Cerebellar cortex (tissue), 1 donor: Measurements from ENCODE around the gene LMAN2.
"Not testable (repeated sequence)": the region's sequence is repeated elsewhere in the genome, so short reads cannot be mapped to it uniquely, and the experiment has no call there.

ENCODE experiments used
- DNase-seq: peaks from one replicate; pipeline ENCODE4 v3.0.0-alpha.2; 2015; ENCODE audit warnings: low spot score

LMAN2 gene

DNA sequence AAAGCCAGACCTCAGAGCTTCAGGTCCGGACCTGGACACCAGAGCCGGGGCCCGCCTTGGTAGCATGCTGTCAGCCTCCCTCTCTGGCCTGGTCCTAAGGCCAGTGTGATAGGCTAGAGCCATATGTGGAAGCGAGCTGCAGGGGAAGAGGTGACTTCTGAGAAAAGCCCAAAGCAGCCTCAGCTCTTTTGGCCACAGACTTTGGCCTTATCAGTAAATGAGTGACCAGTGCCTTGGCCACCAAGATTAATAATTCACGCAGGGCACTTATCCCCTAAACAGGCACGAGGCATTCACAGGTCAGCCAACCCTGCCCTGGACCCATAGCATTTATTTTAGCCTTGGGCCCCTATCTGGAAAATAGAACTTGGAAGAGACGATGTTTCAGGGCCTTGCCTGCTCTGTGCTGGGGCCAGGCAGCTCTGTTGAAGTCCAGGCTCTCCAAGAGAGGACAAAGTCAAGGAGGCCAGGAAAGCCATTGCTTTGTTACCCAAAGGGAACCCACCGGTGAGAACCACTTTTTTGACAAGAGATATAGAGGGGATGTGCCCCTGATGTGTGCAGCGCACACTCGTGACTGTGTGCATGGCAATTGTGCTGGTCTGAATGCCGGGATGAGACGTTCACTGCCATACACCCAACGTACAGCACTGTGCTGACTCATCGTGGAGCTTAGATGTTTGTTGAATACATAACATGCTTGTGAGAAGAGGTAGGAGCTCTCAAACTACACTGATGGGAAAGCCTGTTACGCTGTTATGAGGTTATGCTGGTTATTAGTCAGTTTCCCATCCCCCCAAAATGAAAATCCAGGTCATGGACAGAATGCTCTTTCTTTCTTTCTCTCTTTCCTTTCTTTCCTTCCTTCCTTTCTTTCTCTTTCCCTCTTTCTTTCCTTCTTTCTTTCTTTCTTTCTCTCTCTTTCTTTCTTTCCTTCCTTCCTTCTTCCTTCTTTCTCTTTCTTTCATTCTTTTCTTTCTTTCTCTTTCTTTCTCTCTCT lies 27.7 kb upstream of the LMAN2 start:
- no peak for DNase-seq

DNA sequence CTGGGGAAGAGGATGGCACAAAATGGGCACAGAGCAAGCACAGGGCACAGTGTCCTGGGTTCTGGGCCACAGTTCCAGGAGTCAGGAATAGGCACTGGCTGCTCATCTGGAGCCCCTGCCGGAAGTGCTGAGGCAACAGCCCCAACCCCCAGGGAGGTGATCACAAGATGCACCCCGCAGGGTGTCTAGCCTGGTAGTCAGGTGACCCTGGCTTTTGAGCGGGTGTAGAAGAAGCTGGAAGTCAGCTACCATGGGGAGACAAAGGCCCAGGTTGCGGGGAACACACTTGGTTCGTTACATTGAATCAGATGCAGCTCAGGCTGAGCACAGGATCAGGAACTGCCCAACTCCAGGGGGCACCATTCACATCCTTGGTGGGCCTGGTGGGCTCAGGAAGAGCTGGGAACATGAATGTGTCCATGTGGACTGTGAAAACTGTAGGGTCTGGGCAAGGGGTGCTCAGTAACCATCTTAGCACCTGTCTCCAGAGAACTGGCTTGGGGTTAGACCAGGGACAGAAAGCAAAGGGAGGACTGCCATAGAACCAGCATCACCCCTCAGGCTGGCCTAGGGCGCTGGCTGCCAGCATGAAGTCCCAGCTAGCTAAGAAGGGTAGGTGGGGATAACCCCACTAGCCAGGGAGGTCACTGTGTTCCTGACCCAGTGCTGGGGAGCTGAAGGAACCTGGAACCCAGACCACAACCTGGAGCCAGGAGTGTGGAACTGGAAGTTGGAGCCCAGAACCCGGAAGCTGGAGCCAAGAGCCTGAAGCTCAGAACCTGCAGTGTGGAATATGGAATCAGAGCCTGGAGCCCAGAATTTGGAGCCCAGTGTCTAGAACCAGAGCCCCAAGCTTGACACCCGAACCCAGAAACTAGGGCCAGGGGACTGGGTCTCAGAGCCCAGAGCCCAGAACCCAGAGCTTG lies 26.6 kb upstream of the LMAN2 start:
- no peak for DNase-seq

DNA sequence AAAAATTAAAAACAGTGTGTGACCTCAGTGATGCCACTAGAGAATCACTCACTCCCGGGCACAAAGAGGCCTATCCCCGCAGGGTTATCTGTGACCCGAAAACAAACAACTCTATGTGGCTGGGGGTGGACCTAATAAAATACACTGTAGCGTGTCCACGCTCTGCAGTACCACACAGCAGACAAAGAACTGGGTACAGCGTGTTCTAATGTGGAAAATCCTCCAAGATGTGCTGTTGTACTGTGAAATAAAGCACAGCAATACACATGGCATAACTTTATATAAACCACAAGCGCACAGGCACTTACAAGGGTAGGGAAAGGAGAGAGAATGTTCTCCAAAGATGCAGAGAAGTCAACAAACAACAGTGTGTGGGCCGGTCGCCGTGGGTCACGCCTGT lies 24.6 kb upstream of the LMAN2 start:
- DNase-seq: no peak

DNA sequence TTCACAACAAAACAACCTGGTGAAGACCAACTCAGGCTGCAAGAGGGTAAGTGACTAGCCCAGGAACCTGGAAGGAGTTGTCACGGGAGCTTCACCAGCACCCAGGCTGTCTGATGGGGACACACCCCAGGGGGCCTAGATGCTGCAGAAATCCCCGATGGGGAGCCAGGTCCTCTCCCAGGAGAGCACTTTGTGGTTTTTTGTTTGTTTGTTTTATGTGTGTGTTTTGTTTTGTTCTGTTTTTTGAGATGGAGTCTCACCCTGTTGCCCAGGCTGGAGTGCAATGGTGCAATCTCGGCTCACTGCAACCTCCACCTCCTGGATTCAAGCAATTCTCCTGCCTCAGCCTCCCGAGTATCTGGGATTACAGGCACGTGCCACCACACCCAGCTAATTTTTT lies 24.0 kb upstream of the LMAN2 start:
- DNase-seq: not testable (repeated sequence)

DNA sequence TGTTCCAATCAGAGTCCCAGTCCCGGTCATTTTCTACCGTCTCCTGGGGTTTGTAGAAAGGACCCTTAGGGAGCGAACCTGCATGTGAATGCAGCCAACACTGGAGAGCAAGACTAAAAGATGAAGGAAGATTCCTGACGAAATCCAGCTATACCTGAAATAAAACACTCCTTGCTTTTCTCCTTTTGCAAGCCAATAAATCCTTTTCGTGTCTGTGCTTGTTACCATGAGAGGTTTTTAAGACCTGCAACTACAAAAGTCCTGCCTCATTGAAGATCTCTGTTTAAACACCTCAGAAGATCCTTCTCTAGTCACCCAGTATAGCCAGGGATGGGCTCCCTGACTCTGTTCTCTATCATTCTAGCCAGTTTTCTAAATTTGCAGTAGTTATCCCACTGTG lies 22.7 kb upstream of the LMAN2 start:
- no peak for DNase-seq

DNA sequence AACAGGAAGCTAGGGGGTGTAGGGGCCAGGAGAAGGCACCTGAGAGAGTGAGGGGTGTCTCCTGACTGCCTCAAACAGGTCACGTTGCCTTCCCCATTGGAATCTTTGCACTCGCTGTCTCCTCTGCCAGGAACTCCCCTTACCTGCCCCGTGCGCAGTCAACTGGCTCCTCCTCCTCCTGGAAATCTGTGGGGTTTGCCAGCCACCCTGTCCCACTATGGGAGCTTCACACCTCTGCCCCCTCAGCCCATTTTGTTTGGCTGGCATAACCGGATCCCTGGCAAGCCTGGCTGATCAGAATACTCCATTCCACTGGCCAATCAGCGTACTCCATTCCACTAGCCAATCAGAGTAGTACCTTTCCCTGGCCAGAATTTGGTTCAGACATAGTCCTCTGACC lies 22.3 kb upstream of the LMAN2 start:
- DNase-seq: no peak

DNA sequence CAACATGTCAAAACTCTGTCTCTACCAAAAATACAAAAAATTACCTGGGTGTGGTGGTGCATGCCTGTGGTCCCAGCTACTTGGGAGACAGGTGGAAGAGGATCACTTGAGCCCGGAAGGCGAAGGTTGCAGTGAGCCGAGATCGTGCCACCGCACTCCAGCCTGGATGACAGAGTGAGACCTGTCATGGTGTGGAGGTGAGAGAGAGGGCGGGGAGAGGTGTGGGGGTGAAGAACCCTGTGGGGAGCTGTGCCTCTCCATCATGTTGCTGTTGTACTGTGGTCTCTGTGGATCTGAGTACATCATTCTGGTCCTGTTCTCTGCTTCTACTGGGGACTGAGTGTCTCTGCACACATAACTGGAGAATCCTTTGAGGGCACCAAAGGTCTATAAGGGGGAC lies 21.4 kb upstream of the LMAN2 start:
- DNase-seq: no peak

DNA sequence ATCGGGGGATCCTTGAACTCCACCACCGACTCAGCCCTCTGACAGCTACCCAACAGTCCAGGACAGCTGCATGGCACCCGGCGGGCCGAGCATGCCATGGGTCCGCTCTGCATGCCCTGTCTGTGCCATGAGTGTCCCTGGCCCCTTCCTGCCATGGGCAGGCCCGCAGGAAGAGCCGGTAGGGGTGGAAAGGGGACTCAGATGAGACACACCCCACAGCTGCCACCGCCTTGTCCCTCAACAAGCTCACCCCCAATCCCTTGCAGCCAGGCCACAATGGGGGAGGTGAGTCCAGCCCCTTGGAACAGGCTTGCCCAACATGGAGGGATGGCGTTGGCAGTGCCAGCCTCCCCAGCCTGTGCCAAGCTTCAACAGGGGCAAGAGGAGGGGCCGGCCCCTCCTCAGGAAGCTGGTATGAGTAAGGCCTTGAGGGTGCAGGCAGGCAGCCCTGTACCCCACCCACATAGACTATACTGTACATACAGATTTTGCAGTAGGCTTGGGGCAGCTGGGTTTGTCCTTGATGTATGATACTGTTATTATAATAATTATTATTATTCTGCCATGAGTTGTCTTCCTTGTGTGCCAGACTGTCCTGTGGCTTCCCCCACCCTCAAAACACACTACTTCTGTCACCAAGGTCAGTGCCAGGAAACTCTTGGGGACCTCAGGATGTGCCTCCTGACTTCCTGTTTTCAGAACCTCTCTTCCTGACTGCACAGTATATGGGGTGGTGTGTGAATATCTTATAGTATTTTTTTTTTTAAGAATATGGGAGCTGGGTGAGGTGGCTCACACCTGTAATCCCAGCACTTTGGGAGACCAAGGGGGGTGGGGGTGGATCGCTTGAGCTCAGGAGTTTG lies 20.8 kb upstream of the LMAN2 start:
- no peak for DNase-seq

DNA sequence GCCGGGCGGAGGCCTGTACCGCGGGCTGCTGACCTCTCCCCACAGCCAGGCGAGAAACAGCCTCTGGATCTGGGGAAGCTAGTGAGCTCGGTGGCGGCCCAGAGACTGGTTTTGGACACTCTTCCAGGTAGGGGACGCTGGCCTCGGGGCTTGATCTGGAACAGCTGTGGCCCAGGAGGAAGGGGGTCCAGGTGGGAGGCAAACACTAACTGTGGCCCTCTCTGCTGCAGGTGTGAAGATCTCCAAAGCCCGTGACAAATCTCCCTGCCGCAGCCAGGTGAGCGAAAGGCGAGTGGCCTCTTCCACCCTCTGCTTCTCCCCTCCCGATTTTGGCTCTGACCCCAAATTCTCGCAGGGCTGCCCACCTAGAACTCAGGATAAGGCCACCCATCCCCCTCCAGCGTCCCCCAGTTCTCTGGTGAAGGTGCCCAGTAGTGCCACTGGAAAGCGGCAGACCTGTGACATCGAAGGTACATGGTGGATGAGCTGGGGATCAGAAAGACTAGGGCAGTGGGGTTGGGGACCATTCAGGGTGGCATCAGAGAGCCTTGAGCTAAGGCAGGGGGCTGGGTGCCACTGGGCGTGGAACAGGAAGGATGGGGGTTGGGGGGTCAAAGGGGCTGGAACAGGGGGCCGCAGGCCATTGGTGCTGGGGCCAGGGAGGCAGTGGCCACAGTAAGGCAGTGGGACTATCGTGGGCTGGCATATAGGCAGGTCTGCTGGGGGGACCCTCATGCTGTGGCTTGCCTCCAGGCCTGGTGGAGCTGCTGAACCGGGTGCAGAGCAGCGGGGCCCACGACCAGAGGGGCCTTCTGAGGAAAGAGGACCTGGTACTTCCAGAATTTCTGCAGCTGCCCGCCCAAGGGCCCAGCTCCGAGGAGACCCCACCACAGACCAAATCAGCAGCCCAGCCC lies 19.9 kb upstream of the LMAN2 start:
- DNase-seq: no peak

DNA sequence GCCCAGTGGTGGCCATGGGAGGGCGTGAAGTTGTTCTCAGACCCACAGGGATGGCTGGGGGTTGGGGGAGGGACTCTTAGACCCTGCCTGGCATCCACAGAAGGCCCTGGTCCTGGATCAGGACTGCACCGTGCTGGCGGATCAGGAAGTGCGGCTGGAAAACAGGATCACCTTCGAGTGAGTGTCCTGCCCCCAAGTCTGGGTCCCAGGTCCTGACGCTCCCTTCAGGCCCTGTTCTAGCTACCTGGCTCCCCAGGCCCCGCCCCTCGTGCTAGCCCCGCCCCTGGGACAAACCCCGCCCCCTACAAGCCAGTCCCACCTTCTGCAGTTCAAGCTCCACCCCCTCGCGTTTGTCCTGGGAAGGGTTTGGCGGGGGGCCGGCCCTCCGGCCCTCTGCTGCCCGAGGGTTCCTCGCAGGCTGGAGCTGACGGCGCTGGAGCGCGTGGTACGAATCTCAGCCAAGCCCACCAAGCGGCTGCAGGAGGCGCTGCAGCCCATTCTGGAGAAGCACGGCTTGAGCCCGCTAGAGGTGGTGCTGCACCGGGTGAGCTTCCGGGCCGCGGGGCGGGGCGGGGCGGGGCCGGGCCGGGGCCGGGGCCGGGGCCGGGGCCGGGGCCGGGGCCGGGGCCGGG lies 19.1 kb upstream of the LMAN2 start:
- DNase-seq: peak; percentile 81

DNA sequence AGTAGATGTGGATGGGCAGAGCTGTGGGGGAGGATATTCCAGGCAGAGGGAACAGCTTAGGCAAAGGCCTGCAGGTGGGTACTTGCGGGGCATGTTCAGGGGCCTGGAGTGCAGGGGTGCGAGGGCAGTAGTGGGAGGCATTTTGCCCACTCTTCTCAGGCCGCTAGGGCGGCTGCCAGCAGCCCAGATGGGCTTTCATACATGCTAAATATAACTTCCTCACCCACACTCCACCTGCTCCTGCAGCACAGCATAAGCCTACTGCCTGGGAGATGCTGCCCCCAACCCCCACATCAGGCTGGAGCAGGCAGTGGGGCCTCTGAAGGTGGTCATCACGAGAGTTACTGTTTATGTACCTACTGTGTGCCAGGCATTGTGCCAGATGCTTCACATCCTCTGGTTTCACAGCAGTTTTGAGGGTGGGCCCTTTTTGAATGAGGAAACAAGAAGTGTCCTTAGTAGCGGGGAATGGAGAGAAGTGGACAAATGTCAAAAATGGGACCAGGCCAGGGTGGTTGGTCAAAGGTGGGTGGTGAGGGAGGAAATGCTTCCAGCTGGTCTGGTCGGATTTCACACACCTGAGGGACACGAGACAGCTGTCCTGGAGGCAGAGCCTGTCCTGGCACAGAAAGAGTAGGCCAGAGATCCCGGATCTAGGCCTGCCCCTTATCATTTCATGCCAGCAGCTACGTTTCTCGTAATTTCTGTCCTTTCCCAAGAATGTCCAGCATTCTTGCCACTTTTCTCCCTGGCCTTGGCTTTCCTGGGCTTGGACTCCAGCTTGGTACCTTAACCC lies 18.4 kb upstream of the LMAN2 start:
- no peak for DNase-seq

DNA sequence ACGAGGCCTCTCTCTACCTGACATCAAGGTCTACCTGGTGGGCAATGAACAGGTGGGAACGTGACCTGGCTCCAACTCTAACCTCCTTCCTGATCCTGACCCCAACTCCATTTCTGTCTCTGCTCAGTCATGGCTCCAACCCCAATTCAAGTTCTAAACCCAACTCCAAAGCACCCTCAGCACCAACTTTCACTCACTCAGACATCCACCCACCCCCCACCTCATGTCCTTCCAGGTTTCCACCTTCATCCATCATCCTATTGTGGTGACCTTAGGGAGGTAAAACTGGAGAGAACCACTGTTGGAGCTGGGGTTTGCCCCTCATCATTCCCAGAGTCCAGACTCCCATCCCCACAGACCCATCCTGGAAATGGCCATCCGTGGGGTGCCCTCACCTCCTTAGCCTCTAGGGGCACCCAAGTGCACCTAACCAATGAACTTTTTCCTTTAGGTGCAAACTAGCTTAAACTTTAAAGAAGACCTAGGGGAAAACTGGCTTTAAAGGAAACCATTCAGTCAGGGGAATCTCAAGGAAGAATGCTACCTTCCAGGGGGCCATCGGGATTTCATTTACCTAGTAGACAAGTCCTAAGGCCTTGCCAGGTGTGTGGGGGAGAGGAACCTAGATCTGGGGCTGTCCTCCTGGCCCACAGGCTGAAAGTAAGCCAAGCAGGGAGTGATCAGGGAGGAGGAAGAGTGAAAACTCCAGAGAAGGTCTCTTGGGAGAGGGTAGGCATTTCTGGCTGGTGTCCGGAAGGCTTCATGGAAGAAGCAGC lies 17.6 kb upstream of the LMAN2 start:
- DNase-seq: peak; percentile 59

DNA sequence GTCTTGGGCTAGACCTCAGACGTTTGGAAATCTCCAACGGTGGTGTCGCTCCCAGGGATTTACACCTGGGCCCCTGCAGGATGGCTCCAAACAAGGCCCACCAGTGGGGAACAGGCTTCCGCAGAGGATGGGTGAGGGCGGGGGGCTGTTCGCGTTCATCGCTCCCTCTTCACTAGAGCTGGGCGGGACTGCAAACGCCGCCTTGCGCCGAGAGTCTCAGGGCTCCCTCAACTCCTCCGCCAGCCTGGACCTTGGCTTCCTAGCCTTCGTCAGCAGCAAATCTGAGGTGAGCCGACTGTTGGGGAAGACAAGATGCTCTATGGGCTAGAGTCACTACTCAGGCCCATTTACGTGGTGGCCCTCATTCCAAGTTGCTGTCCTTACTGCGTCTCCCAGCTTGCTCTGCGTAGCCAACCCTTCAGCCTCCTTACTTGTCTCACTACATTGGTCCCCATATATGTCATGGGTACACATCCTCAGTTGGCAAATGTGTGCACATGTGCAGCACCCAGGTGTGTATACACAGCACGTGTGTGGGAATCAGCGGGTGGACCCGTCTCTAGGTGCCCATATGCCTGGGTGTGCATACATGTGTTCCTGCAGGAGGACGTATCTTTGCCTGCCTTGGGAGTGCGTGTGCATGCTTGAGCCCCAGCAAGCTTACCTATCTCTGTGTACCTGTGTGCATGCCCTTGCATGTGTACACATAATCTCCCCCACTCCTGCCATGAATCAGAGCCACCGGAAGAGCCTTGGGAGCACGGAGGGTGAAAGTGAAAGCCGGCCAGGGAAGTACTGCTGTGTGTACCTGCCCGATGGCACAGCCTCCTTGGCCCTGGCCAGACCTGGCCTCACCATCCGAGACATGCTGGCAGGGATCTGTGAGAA lies 16.8 kb upstream of the LMAN2 start:
- DNase-seq: peak; percentile 24

DNA sequence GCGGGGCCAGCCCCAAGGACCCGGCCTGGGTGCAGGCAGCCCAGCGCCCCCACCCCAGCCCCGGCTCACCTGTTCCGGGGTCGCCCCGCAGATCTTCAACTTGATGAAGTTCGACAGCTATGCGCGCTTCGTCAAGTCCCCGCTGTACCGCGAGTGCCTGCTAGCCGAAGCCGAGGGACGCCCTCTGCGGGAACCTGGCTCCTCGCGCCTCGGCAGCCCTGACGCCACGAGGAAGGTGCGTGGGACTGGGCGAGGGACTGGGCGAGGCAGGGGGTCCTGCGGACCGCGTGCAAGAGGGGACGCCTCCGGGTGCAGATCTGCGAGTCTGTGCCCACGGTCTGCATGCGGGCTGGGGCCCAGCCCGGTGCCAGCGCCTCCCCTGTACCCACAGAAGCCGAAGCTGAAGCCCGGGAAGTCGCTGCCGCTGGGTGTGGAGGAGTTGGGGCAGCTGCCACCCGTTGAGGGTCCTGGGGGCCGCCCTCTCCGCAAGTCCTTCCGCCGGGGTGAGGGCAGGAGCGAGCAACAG lies 15.9 kb upstream of the LMAN2 start:
- DNase-seq: no peak

DNA sequence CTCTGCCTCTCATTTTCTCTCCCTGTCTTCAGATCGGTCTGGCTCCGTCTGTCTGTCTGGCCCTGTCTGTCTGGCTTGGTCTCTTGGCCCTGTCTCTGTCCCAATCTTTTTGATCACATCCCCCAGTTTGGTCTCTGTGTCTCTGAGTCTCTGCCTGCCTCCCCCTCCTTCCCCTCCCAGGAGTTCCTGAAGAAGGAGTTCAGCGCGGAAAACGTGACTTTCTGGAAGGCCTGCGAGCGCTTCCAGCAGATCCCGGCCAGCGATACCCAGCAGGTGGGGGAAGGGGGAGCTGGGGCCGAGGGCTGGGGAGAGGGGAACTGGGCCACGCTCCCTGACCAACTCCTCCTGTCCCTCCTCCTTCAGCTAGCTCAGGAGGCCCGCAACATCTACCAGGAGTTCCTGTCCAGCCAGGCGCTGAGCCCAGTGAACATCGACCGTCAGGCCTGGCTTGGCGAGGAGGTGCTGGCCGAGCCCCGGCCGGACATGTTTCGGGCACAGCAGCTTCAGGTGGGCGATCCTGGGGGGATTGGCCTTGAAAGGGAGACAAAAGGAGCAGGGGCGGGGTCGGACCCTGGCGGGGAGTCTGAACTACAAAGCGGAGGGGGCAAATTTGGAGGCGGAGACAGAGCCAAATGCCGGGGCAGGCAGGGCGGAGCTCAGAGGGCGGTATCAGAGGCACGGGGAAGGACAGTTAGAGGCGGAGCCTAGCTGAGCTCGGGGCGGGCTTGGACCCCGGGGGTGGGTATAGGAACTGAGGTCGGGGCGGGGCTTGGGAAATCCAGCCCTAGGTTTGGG lies 15.3 kb upstream of the LMAN2 start:
- DNase-seq: peak; percentile 80

DNA sequence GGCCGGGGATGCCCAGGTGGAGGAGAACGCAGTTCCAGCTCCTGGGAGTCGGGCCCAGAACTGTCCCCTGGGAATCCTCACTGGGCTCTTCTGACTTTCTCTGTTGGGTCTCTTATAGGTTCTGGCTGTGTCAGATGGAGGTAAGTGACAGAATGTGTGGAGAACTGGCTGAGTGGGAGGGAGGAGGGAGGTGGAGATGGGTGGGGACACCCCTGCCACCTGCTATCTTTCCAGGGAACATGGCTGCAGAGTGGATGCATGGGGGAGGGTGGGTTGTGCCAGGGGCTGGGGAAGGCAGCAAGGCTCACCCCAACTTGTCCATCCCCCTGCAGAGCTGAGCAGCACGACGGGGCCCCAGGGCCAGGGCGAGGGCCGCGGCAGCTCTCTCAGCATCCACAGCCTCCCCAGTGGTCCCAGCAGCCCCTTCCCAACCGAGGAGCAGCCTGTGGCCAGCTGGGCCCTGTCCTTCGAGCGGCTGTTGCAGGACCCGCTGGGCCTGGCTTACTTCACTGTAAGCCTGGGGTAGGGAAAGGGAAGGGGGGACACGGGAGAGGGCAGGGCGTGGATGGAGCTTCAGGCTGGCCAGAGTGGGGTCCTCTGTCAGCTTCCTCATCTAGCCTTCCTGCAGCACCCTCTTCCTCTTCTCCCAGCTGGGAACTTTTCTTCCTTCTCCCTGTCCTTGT lies 14.5 kb upstream of the LMAN2 start:
- no peak for DNase-seq
